CD4-positive, alpha-beta memory T cell (primary cell): ENCODE data around the gene EML1. TPM values are rescaled to one million over a fixed set of nuclear protein-coding genes. Genes with fewer than 3 reads are reported as not detected.

ENCODE experiments used
- CTCF ChIA-PET: fragments of 350-600 bp; sonication (Branson Sonifier 250); formaldehyde crosslinking; loops from one replicate; lab custom pipeline; 2021; ENCODE audit warnings: inconsistent platforms; ENCODE audit not compliant: partially characterized antibody; lab: Charles Lee
- POLR2A ChIA-PET: fragments of 350-600 bp; sonication (Branson Sonifier 250); formaldehyde crosslinking; loops from one replicate; lab custom pipeline; 2021; ENCODE audit not compliant: partially characterized antibody; lab: Charles Lee
- DNase-seq, 5 donors: peaks; one replicate each; pipeline versions ENCODE4 v3.0.0 to v3.0.0-alpha.2; 2020 to 2022; ENCODE audit warnings: mixed read lengths in 1 of 5
- H3K27ac ChIP-seq: one replicate; pipeline ENCODE4 v1.7.0; 2013; ENCODE audit warnings: low read depth, low read length
- H3K27me3 ChIP-seq: 2 replicates; pipeline ENCODE4 v1.7.0; 2013; ENCODE audit warnings: mild to moderate bottlenecking, low read length, moderate library complexity; ENCODE audit not compliant: insufficient read depth
- H3K36me3 ChIP-seq: 2 replicates; pipeline ENCODE4 v1.7.0; 2013; ENCODE audit warnings: mild to moderate bottlenecking, low read length, moderate library complexity; ENCODE audit not compliant: insufficient read depth
- H3K4me1 ChIP-seq: 2 replicates; pipeline ENCODE4 v1.7.0; 2013; ENCODE audit warnings: mild to moderate bottlenecking, low read length, moderate library complexity; ENCODE audit not compliant: insufficient read depth
- H3K4me3 ChIP-seq, 2 donors: one replicate each; pipeline ENCODE4 v1.7.0; 2013; ENCODE audit warnings: low read length in 2 of 2, mild to moderate bottlenecking in 1 of 2
- H3K9me3 ChIP-seq, 2 donors: one replicate each; pipeline ENCODE4 v1.7.0; 2013; ENCODE audit warnings: low read length in 2 of 2, control low read depth in 1 of 2; ENCODE audit not compliant: control insufficient read depth in 1 of 2
- H3K27ac Mint-ChIP-seq, 7 donors: one replicate each; pipeline ENCODE4 v1.8.0; 2020 to 2021; ENCODE audit warnings: mixed read lengths in 7 of 7, mild to moderate bottlenecking in 6 of 7, inconsistent platforms in 3 of 7, moderate library complexity in 3 of 7
- H3K27me3 Mint-ChIP-seq, 2 donors: one replicate each; pipeline ENCODE4 v1.8.0; 2020 to 2021; ENCODE audit warnings: mixed read lengths in 2 of 2
- H3K36me3 Mint-ChIP-seq, 2 donors: one replicate each; pipeline ENCODE4 v1.8.0; 2020 to 2021; ENCODE audit warnings: mixed read lengths in 2 of 2, inconsistent platforms in 1 of 2, mild to moderate bottlenecking in 1 of 2
- H3K4me1 Mint-ChIP-seq, 4 donors: one replicate each; pipeline ENCODE4 v1.8.0; 2020 to 2021; ENCODE audit warnings: mixed read lengths in 4 of 4, mild to moderate bottlenecking in 1 of 4
- H3K4me3 Mint-ChIP-seq, 8 donors: one replicate each; pipeline ENCODE4 v1.8.0; 2020 to 2021; ENCODE audit warnings: mixed read lengths in 8 of 8, mild to moderate bottlenecking in 7 of 8, moderate library complexity in 6 of 8, inconsistent platforms in 3 of 8
- H3K9me3 Mint-ChIP-seq, 8 donors: one replicate each; pipeline ENCODE4 v1.8.0; 2020 to 2021; ENCODE audit warnings: mixed read lengths in 8 of 8, mild to moderate bottlenecking in 5 of 8, inconsistent platforms in 3 of 8, moderate library complexity in 1 of 8
- intact Hi-C: fragments of 100-400 bp; cut with micrococcal nuclease; formaldehyde crosslinking; loops from one replicate; pipeline ENCODE4 v1.15.1; 2023
- polyA plus RNA-seq, 2 donors: library from polyadenylated mRNA; unstranded; fragments of 300-500 nt; fragmentation: Illumina TruSeq; gene quantifications; one replicate each; pipeline ENCODE4 v1.2.3, GENCODE V29; 2021
- total RNA-seq, 2 experiments: library from RNA; stranded (reverse); gene quantifications; one replicate each; pipeline ENCODE4 v1.2.3, GENCODE V29; 2021

EML1 gene
- total and polyA plus RNA-seq, 4 experiments from 2014 or later, result 0.22 to 0.23 TPM; not detected in 2

DNA sequence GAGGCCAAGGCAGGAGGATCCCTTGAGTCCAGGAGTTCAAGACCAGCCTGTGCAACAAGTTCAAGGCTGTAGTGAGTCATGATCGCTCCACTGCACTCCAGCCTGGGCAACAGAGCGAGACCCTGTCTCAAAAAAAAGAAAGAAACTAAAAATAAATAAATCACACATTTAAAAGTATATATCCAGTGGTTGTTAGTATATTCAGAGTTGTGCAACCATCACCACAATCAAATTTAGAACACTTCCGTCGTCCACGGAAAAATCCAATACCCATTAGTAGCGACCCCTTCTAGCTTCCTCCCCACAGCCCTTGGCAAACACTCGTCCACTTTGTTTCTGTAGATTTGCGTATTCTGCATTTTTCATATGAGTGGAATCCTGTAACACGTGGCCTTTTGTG lies 44.7 kb upstream of the EML1 start:
- no peak overlapping the region for H3K4me3 ChIP-seq
- ChIA-PET CTCF (no interaction called here), POLR2A (no interaction called here)
- no peaks in the 10 kb centered on the region for H3K36me3 ChIP-seq
- intact Hi-C loops, result no loop called here
- no peaks in the 10 kb centered on the region for H3K4me1 ChIP-seq
- H3K4me1 Mint-ChIP-seq, result peaks cover 9 to 26% (median 18%) of the 10 kb centered on the region in 4 donors
- H3K27ac ChIP-seq, result no peak overlapping the region
- no peaks in the 10 kb centered on the region for H3K36me3 Mint-ChIP-seq
- H3K9me3 ChIP-seq, result no peaks in the 10 kb centered on the region
- no peaks in the 10 kb centered on the region for H3K9me3 Mint-ChIP-seq
- H3K27me3 ChIP-seq, result peaks cover 9% of the 10 kb centered on the region
- no peak overlapping the region for H3K27ac Mint-ChIP-seq
- DNase-seq, result no peak
- no peak overlapping the region for H3K4me3 Mint-ChIP-seq
- H3K27me3 Mint-ChIP-seq, result peaks cover 25 to 29% of the 10 kb centered on the region in 2 donors

DNA sequence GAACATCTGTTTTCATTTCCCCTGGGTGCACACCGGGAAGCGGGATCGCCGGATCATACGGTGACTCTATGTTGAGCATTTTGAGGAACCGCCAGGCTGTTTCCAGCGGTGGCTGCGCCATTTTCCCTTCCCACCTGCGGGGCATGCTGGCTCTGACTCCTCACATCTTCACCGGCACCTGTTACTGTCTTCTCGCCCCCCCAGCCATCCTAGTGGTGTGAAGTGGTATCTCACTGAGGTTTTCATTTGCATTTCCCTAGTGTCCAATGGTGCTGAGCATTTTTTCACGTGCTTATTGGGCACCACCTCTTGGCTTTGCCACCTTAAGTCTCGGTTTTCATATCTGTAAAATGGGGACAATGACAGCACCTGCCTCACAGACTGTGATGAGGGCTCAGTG lies 44.1 kb upstream of the EML1 start:
- H3K27ac ChIP-seq, result no peak overlapping the region
- no peak for DNase-seq
- H3K9me3 Mint-ChIP-seq, result no peaks in the 10 kb centered on the region
- peaks cover 15% of the 10 kb centered on the region for H3K27me3 ChIP-seq
- H3K4me3 ChIP-seq, result no peak overlapping the region
- H3K36me3 Mint-ChIP-seq, result no peaks in the 10 kb centered on the region
- H3K27ac Mint-ChIP-seq, result no peak overlapping the region
- intact Hi-C loops, result no loop called here
- peaks cover 11 to 27% (median 21%) of the 10 kb centered on the region in 4 donors for H3K4me1 Mint-ChIP-seq
- POLR2A ChIA-PET, result interaction anchor here (0.7 kb wide), 1 partner anchor 205 kb away, joined by 3 read pairs; no protein-coding TSS in a partner anchor
- no peaks in the 10 kb centered on the region for H3K36me3 ChIP-seq
- CTCF ChIA-PET, result no interaction called here
- no peaks in the 10 kb centered on the region for H3K9me3 ChIP-seq
- peaks cover 27 to 31% of the 10 kb centered on the region in 2 donors for H3K27me3 Mint-ChIP-seq
- H3K4me3 Mint-ChIP-seq, result no peak overlapping the region
- H3K4me1 ChIP-seq, result no peaks in the 10 kb centered on the region

DNA sequence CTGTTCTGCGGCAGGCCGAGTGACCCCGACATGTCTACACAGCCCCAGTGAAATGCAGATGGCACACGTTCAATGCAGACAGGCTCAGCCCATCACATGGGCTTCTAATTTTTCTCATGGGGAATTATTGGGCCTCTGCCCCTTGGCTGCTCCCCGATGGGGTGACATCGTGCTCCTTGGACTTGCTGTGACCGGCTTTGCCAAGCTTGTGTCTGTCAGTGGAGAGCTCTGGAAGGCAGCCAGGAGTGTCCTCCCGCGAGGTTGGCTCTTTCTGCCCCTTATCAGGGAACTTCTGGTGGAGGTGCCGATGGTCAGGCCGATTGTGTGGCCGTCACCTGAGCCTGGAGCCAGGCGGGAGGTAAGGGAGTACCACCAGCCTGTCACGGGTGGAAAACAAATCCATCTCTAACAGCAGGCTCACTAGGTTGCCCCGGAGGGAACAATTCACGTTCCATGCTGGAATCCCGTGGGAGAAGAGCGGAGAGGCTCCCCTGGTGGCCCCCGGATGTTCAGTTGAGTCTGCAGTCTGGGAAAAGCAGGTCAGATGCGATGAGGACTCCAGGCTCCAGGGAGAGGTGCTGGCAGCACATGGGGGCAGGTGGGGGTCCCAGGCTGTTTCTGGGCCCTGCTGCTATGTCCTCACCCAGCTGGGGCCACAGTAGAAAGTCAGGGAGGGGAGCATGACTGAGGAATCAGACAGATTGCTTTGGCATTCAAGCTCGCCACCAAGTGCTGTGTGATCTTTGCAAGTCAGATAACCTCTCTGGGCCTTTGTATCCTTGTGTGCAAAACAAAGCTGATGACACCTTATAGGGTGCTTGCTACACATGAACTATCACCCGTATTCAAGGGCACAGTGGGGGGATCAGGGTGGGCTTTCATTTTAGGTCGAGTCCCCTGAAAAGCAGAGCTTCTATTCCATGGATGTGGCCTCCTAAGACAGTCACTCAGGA lies 43.2 kb upstream of the EML1 start:
- intact Hi-C loops, result no loop called here
- Mint-ChIP-seq H3K4me1 (peaks cover 11 to 27% (median 21%) of the 10 kb centered on the region in 4 donors), H3K4me3 (no peak overlapping the region), H3K36me3 (no peaks in the 10 kb centered on the region), H3K27ac (no peak overlapping the region), H3K9me3 (no peaks in the 10 kb centered on the region), H3K27me3 (peaks cover 33 to 34% of the 10 kb centered on the region in 2 donors)
- POLR2A ChIA-PET, result interaction anchor here (0.7 kb wide), 1 partner anchor 204 kb away, joined by 3 read pairs; no protein-coding TSS in a partner anchor
- no peak overlapping the region for H3K27ac ChIP-seq
- no peaks in the 10 kb centered on the region for H3K4me1 ChIP-seq
- no peaks in the 10 kb centered on the region for H3K9me3 ChIP-seq
- CTCF ChIA-PET, result no interaction called here
- H3K4me3 ChIP-seq, result no peak overlapping the region
- no peak for DNase-seq
- no peaks in the 10 kb centered on the region for H3K36me3 ChIP-seq
- peaks cover 21% of the 10 kb centered on the region for H3K27me3 ChIP-seq

DNA sequence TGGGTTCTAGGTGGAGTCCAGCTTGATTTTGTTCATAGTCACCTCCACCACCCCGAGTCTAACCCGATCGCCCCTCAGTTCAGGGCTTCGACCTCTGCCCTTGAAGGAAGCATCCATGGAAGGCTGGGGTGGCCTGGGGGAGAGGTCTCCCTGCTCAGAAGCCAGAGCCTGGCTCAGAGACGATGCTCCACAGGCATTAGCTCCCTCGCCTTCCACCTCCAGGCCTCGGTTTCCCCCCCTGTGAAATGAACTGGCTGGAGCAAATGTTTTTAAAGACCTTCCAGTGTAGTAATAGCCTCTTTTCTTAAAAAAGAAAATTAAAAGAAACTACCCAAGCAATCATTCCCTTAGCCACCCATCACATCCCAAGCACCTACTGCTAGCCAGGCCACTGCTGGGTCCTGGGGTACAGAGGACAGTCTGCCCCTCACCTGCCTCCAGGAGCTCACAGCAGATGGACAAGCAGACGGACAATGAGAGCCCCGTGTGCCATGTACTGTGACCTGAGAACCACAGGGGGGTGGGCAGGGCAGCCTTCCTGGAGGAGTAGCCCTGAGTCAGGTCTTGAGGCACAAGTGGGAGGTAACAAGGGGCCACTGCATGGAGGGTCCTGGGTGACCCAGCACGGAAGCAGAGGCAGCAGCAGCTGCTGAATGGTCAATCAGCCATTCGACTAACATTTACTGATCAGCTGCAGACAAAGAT lies 42.3 kb upstream of the EML1 start:
- CTCF ChIA-PET, result no interaction called here

DNA sequence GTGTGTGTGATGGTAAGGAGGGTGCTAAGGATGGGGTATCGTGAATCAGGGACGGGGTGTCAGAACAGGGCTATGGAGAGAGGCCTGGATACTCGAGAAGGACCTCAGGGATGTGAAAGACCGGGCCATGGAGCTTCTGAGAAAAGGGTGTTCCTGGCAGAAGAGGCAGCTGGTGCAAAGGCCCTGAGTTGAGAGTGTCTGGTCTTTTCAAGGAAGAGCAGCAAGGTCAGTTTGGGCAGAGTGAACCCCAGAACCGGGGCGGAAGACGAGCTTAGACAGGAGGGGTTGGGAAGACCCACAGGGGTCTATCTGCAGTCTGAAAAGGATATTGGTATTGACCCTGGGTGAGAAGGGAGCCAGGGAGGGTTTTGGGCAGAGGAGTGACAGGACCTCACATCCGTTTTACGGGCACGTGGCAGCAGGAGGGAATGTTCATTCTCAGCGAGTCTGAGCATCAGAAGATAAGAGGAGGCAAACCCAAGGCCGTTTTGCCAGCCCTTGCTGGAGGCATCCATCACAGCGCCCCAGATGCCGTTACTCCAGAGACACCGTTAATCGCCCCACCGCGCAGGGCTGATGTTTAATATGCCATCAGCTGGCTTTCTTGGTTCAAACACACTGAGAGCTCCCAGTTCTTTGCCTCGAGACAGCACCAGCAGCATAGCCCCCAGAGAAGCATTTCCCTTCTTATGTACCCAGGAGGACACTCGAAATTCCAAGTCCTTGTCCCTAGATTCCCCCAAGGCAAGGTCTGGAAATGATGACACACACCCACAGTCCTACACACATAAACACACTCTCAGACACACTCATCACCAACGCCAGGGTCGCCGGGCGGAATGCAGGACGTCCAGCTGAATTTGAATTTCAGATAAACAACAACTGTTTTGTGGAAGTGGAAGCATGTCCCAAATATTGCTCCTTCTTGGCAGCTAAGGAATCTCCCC lies 41.4 kb upstream of the EML1 start:
- intact Hi-C loops, result no loop called here
- Histone ChIP-seq H3K27ac (no peak overlapping the region), H3K4me3 (no peak overlapping the region), H3K4me1 (no peaks in the 10 kb centered on the region), H3K9me3 (no peaks in the 10 kb centered on the region), H3K27me3 (peaks cover 23% of the 10 kb centered on the region), H3K36me3 (no peaks in the 10 kb centered on the region)
- H3K27ac Mint-ChIP-seq, result peak overlapping the region in 2 of 7 donors; percentile 24 to 67
- POLR2A ChIA-PET, result no interaction called here
- peaks cover 32 to 36% of the 10 kb centered on the region in 2 donors for H3K27me3 Mint-ChIP-seq
- H3K4me1 Mint-ChIP-seq, result peaks cover 7 to 21% (median 15%) of the 10 kb centered on the region in 4 donors
- CTCF ChIA-PET, result interaction anchor here (1.3 kb wide), 1 partner anchor 336 kb away, joined by 3 read pairs; no protein-coding TSS in a partner anchor
- peak overlapping the region in 2 of 8 donors; percentile 7 to 14 for H3K4me3 Mint-ChIP-seq
- H3K36me3 Mint-ChIP-seq, result no peaks in the 10 kb centered on the region
- DNase-seq, result no peak
- H3K9me3 Mint-ChIP-seq, result no peaks in the 10 kb centered on the region

More for the DNA sequence above, 42.3 kb upstream of the EML1 start:
- POLR2A ChIA-PET, result no interaction called here
- Mint-ChIP-seq H3K4me3 (no peak overlapping the region), H3K9me3 (no peaks in the 10 kb centered on the region), H3K27ac (no peak overlapping the region), H3K36me3 (no peaks in the 10 kb centered on the region), H3K27me3 (peaks cover 30 to 34% of the 10 kb centered on the region in 2 donors), H3K4me1 (peaks cover 11 to 25% (median 18%) of the 10 kb centered on the region in 4 donors)
- intact Hi-C loops, result no loop called here
- Histone ChIP-seq H3K36me3 (no peaks in the 10 kb centered on the region), H3K27me3 (peaks cover 23% of the 10 kb centered on the region), H3K4me1 (no peaks in the 10 kb centered on the region), H3K4me3 (no peak overlapping the region), H3K9me3 (no peaks in the 10 kb centered on the region), H3K27ac (no peak overlapping the region)
- DNase-seq, result no peak

DNA sequence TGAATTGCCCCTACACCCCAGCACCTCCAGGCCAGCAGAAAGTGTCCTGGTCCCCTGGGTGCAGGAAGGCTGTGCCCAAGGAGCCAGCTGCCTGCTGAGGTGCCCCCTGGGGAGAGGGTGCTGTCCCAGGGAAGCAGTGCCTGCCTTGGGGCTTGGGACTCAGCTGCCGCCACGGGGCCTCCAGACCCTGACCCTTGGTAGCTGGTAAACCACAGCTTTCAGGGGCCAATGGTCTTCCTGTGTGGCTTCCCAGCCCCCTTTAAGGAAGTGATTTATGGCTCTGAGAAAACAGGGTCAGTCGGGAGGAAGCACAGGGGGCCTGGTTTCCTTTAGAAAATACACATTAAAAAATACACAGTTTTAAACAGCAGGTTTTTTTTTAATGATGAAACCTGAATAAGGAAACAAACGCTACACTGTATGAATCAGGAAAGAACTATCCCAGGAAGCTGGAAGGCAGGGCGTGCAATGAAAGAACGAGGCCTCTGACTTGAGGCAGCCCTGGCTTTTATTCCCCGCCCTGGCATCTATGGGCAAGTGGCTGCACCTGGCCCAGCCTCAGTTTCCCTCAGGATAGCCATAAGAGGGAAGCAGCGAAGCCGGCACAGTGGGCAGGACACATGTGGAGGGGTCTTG lies 40.6 kb upstream of the EML1 start:
- no peak overlapping the region for H3K4me3 ChIP-seq
- Mint-ChIP-seq H3K27ac (no peak overlapping the region), H3K4me3 (no peak overlapping the region), H3K4me1 (peaks cover 7 to 21% (median 13%) of the 10 kb centered on the region in 4 donors), H3K9me3 (no peaks in the 10 kb centered on the region), H3K36me3 (no peaks in the 10 kb centered on the region), H3K27me3 (peaks cover 32 to 37% of the 10 kb centered on the region in 2 donors)
- ChIA-PET POLR2A (no interaction called here), CTCF (interaction anchor here (1.3 kb wide), 1 partner anchor 337 kb away, joined by 3 read pairs; no protein-coding TSS in a partner anchor)
- H3K9me3 ChIP-seq, result no peaks in the 10 kb centered on the region
- no peak for DNase-seq
- H3K27ac ChIP-seq, result no peak overlapping the region
- H3K27me3 ChIP-seq, result peaks cover 23% of the 10 kb centered on the region
- H3K36me3 ChIP-seq, result no peaks in the 10 kb centered on the region
- H3K4me1 ChIP-seq, result no peaks in the 10 kb centered on the region
- intact Hi-C loops, result no loop called here
